Sigmoid colon (tissue), 4 donors: ENCODE measurements around the gene PRKCB.
"Not testable (repeated sequence)": the region's sequence is repeated elsewhere in the genome, so short reads cannot be mapped to it uniquely, and the experiment has no call there.

Experiments used
- CTCF ChIP-seq, 4 experiments: fragments of 450-650 bp in 3 of 4; fragments of 200-600 bp in 1 of 4; IDR thresholded peaks; one replicate each; pipeline ENCODE4 v1.5.1; 2016 to 2019; ENCODE audit warnings: antibody characterized with exemption in 4 of 4, mild to moderate bottlenecking in 3 of 4, moderate library complexity in 2 of 4
- EP300 ChIP-seq, 4 donors: sonication (generic); formaldehyde crosslinking; IDR thresholded peaks; one replicate each; pipeline ENCODE4 v1.6.1; 2017; ENCODE audit warnings: antibody characterized with exemption in 4 of 4
- POLR2A ChIP-seq, 2 donors: fragments of 450-650 bp; IDR thresholded peaks; one replicate each; pipeline ENCODE4 v1.6.1; 2016; ENCODE audit warnings: antibody characterized with exemption in 2 of 2, mild to moderate bottlenecking in 2 of 2, moderate library complexity in 2 of 2
- POLR2AphosphoS5 ChIP-seq, 4 donors: sonication (generic); formaldehyde crosslinking; IDR thresholded peaks; one replicate each; pipeline ENCODE4 v1.6.1; 2017; ENCODE audit warnings: antibody characterized with exemption in 4 of 4

GRCh38 chr16:24029841-24030240 is 194.1 kb downstream of the PRKCB start:
- not testable (repeated sequence) for TF ChIP-seq CTCF, POLR2A, EP300, POLR2AphosphoS5 (IDR thresholded peaks at IDR 0.05)
